Erythroblast (primary cell): ENCODE results near the gene TMEM130.

Experiments used
- GATA1 ChIP-seq: IDR thresholded peaks from 2 replicates; pipeline ENCODE4 v1.6.1; 2011; ENCODE audit warnings: low read depth, mild to moderate bottlenecking, control low read depth, low read length, moderate library complexity
- POLR2A ChIP-seq: IDR thresholded peaks from 2 replicates; pipeline ENCODE4 v1.6.1; 2011; ENCODE audit warnings: mild to moderate bottlenecking, low read length

GRCh38 chr7:98872328-98872924, 2.6 kb upstream of the TMEM130 start:
- no peak for TF ChIP-seq POLR2A
- no peak for TF ChIP-seq GATA1
